ENCODE results near the gene C1orf167.

DNA sequence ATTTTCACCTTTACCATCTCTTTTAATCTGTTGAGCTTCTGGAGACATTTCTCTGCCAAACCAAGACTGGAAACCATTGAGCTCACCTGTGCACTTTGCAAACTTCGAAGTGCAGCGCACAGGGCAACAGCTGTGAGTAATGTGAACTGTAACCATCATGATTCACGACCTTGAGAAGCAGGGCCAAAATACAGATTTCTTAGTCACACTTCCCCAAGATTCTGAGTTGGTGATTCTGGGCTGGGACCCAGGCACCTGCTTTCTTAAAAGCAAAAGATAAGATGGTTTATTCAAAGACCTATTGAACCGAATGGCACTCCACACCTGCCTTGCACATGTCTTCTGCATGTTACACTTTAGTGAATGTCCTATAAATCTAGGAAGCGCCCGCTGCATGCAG is 15.9 kb upstream of the C1orf167 start:
- TF ChIP-seq, protein P1, sequence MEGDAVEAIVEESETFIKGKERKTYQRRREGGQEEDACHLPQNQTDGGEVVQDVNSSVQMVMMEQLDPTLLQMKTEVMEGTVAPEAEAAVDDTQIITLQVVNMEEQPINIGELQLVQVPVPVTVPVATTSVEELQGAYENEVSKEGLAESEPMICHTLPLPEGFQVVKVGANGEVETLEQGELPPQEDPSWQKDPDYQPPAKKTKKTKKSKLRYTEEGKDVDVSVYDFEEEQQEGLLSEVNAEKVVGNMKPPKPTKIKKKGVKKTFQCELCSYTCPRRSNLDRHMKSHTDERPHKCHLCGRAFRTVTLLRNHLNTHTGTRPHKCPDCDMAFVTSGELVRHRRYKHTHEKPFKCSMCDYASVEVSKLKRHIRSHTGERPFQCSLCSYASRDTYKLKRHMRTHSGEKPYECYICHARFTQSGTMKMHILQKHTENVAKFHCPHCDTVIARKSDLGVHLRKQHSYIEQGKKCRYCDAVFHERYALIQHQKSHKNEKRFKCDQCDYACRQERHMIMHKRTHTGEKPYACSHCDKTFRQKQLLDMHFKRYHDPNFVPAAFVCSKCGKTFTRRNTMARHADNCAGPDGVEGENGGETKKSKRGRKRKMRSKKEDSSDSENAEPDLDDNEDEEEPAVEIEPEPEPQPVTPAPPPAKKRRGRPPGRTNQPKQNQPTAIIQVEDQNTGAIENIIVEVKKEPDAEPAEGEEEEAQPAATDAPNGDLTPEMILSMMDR (IDR thresholded peaks at IDR 0.05) = no peak
- no peak for TF ChIP-seq EZH2 (IDR thresholded peaks at IDR 0.05)
